HG02884 (cell line): Measurements from ENCODE around the gene MARF1.
"Not testable (repeated sequence)": the region's sequence is repeated elsewhere in the genome, so short reads cannot be mapped to it uniquely, and the experiment has no call there.

ENCODE experiments used
- ATAC-seq: cut with Tn5 transposase; IDR thresholded peaks from one replicate; pipeline ENCODE4 v1.9.1; 2021; ENCODE audit warnings: mild to moderate bottlenecking, moderate library complexity; ENCODE audit not compliant: unreplicated experiment

Gene MARF1

DNA sequence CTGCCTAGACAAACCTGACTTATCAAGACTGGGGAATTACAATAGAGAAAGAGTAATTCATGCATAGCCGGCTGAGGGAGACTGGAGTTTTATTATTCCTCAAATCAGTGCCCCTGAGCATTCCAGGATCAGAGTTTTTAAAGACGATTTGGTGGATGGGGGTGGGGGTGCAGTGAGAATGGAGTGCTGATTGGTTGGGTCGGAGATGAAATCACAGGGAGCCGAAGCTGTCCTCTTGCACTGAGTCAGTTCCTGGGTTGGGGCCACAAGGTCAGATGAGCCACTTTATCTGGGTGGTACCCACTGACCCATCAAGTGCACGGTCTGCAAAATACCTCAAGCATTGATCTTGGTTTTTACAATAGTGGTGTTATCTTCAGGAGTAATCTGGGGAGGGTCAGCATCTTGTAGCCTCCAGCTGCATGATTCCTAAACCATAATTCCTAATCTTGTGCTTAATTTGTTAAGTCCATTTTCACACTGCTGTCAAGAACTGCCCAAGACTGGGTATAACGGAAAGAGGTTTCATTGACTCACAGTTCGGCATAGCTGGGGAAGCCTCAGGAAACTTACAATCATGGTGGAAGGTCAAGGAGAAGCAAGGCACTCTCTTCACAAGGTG lies 69.6 kb downstream of the MARF1 start:
- ATAC-seq = no peak

GRCh38 chr16:15572329-15573001 lies 70.5 kb downstream of the MARF1 start:
- ATAC-seq = no peak

DNA sequence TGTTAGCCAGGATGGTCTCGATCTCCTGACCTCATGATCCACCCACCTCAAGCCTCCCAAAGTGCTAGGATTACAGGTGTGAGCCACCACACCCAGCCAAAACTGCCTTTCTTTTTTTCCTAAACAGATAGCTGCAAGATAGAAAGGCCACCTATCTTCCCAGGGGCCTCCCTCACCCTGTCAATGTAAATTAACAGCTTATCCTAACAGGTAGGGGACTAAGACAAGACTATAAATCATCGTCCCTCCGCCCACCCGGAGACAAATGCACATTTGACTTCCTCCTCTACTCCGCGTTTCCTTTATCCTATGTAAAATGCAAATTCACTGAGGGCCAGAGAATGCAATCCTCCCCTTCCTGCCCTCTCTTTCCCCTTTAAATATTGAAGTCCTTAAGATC lies 71.4 kb downstream of the MARF1 start:
- ATAC-seq = no peak

DNA sequence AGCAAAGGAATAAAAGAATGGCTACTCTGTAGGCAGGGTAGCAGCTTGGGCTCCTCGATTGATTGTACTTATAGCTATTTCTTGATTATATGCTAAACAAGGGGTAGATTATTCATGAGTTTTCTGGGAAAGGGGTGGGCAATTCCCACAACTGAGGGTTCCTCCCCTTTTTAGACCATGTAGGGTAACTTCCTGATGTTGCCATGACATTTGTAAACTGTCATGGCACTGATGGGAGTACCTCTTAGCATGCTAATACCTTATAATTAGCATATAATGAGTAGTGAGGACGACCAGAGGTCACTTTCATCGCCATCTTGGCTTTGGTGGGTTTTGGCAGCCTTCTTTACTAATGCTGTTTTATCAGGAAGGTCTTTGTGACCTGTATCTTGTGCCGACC lies 72.3 kb downstream of the MARF1 start:
- not testable (repeated sequence) for ATAC-seq

DNA sequence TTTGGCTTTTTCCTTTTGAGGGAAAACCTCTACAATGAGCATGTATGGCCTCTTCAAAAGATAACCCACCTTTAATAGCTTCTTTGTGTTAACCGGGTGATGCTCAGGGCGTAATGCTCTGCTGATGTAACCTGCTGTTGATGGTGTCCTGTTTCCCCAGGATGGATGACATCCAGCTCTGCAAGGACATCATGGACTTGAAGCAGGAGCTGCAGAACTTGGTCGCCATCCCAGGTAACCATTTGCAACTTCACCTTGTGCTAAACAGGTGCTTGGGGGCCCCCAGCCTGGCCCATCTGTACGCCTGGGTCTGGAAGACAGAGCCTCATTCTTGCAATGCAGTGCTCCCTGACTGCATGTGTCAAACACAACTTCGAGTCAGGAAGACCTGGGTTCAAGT lies 75.1 kb downstream of the MARF1 start:
- no peak for ATAC-seq

- ATAC-seq = no peak
Observed at GRCh38 chr16:15566095-15566494, 76.9 kb downstream of the MARF1 start.

DNA sequence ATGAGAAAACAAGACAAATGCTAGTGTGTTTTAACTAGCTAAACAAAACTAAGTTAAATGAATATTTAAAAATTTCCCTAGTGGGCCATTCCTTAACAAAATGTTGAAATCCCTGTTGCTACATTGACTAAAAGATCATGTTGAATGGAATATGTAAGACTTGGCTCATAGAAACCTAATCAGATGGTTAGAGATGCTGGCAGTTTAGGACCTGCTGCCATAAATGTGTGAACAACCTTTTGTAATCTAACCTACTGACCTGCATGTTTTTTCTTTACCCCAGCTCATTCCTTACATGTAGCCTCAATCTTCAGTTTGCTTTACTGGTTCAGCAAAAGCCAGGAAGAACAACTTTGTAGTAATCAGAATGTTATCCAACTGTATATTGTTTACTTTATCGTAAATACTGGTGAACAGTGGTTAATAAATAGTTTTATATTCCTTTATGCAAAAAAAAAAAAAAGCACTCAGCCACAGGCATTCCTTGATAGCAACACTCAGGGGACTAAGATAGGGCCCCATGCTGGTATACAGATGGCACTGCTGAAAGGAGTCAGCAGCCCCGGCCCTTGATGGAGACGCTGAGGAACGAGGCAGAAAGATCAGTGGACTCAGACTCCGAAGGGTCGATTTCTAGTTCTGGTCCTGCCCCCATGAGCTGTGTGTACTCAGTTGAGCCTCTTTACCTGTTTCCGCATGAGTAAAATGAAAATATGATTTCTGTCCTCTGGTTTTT lies 78.2 kb downstream of the MARF1 start:
- no peak for ATAC-seq

DNA sequence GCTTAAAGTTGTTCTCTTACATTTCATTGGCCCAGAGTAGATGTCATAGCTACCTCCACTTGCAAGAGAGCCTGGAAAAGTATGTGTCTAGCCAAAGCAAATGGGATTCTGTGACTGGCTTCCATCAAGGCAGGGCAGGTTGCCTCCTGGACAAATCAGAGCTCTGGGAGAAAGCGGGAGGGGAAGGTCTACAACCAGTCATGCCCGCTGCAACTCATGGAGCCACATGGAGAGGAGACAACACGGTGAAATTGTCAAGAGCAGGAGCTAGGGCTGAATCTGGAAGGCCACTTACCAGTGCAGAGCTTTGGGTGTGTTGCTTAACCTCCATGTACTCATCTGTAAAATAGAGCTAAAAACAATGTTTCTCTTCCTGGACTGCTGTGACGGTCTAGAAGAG lies 83.8 kb downstream of the MARF1 start:
- ATAC-seq = no peak

- no peak for ATAC-seq
Observed at GRCh38 chr16:15557258-15557657, 85.7 kb downstream of the MARF1 start.

- ATAC-seq = no peak
Observed at GRCh38 chr16:15556130-15556529, 86.8 kb downstream of the MARF1 start.

DNA sequence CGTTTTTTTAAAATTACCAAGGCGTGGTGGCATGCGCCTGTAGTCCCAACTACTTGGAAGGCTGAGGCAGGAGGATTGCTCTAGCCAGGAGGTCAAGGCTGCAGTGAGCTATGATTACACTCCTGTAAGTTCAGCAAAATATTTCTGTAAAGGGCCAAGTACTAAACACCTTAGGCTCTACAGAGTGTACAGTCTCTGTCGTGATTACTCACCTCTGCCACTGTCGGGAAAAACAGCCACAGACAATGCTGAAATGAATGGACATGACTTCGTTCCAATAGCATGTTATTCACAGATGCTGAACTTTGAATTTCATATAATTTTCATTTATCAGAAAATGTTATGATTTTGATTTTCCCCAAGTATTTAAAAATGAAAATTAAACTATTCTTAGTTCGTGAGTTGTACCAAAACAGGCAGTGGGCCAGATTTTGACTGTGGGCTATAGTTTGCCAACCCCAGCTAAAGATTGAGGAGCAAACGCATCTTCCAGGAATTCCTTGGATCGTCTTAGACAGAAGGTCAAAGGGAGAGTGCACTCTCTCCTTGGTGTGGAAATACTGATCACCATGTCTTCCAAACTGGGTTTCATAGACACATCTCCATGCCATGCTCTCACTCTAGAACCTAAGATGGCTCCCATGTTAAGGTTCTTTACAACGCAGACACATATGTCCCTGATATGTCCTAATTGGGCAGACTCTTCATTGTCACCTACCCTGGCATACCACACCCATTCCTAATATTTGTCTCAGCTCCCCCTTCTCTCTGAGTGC lies 89.5 kb downstream of the MARF1 start:
- ATAC-seq = no peak

DNA sequence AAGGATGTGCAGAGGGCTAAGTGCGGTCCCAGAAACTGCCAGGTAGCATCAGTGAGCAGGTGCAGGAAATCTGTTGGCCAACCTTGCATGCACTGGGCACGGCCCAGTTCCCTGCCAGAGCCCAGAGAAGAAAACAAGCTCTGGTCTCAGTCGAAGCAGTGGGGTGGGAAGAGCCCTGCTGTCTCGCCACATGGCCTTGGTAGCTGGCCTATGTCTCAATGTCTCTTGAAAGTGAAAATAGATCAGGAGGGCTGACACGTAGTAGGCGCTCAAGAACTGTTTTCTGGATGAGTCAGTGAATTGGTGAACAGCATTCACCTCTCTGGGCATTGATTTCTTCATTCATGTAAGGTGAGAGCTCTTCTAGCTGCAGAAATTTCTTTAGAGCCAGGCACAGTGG lies 90.4 kb downstream of the MARF1 start:
- ATAC-seq = no peak

DNA sequence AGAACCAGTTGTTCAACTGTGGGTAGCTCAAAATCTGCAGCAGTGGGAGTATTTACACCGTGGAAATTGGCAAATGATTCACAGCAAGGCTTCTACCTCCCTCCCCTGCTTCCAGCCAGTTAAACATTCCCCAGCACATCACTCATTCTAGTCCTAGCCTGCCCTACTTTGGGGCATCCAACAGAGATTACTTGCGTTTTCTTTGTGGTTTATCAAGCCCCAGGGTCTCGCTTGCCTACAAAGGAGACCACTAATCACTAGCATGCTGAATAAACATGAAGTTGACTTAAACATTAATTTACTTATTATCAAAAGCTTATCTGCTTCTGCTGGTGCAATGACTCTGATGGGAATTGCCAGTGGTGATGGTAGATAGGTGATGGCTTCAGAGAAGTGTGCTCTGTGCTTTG lies 94.5 kb downstream of the MARF1 start:
- ATAC-seq = no peak

DNA sequence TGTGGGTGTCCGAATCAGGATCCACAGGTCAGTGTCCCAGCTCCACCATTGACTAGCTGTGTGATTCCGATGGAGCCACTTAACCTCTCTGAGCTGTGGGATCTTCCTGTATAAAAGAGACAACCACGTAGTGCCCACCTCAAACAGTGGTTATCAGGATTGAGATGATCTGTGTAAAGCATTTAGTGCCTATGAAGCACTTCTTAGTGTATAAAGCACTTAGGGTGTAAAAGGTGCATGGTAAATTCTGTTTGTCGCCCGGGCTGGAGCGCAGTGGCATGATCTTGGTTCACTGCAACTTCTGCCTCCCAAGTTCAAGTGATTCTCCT lies 95.2 kb downstream of the MARF1 start:
- ATAC-seq = no peak

- ATAC-seq = not testable (repeated sequence)
Observed at GRCh38 chr16:15547072-15547767, 95.7 kb downstream of the MARF1 start.

DNA sequence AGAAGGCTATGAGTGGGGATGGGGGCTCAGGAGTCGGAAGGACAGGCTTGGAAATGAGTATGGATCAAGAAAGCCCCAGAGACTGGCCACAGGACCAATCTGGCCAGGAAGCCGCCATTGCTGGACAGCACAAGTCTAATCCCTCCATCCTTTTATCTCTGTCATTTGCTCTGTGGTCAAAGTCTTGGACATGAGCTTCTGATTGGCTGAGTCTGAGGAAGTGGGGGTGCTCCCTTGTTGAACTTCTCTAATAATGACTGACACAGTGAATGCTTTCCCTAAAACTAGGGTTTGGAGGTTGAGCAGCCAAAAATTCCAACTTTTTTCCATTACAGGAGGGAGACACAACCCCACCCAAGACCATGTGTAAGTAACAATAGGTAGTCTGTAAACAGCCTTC lies 97.4 kb downstream of the MARF1 start:
- ATAC-seq = no peak

- no peak for ATAC-seq
Observed at GRCh38 chr16:15544405-15544804, 98.5 kb downstream of the MARF1 start.
